WTC11 (cell line): Measurements from ENCODE around the gene ADCY5.

Source experiments
- ATF2 ChIP-seq: sonication (generic); formaldehyde crosslinking; IDR thresholded peaks from 2 replicates; pipeline ENCODE4 v1.8.1; 2022; ENCODE audit warnings: low read depth, missing genetic modification reagents, borderline replicate concordance
- CBFB ChIP-seq: sonication (generic); formaldehyde crosslinking; IDR thresholded peaks from 2 replicates; pipeline ENCODE4 v1.8.1; 2022; ENCODE audit warnings: mild to moderate bottlenecking, low read depth, missing genetic modification reagents
- CREB1 ChIP-seq: sonication (generic); formaldehyde crosslinking; IDR thresholded peaks from 2 replicates; pipeline ENCODE4 v1.8.0; 2023; ENCODE audit warnings: mild to moderate bottlenecking, missing genetic modification reagents
- CTCF ChIP-seq: fragments of 200-600 bp; IDR thresholded peaks from 2 replicates; pipeline ENCODE4 v1.8.0; 2022; ENCODE audit warnings: antibody characterized with exemption
- MAX ChIP-seq: sonication (generic); formaldehyde crosslinking; IDR thresholded peaks from 2 replicates; pipeline ENCODE4 v1.8.0; 2022; ENCODE audit warnings: mild to moderate bottlenecking, missing genetic modification reagents
- NFE2L1 ChIP-seq: sonication (generic); formaldehyde crosslinking; IDR thresholded peaks from 2 replicates; pipeline ENCODE4 v1.8.1; 2023; ENCODE audit warnings: missing genetic modification reagents
- PRRX2 ChIP-seq: fragments of 250-450 bp; sonication (Bioruptor Pico); IDR thresholded peaks from 2 replicates; pipeline ENCODE4 v1.8.0; 2021; ENCODE audit warnings: mild to moderate bottlenecking
- TCF7 ChIP-seq: sonication (generic); formaldehyde crosslinking; IDR thresholded peaks from 2 replicates; pipeline ENCODE4 v1.8.0; 2022; ENCODE audit warnings: mild to moderate bottlenecking, low read depth, missing genetic modification reagents, moderate library complexity

GRCh38 chr3:123491966-123492587, 43.2 kb upstream of the ADCY5 start:
- TF ChIP-seq CBFB (CRISPR knock-in tag) (no peak), MAX (CRISPR knock-in tag) (no peak), CREB1 (no peak), ATF2 (CRISPR knock-in tag) (no peak), CTCF (no peak), NFE2L1 (CRISPR knock-in tag) (no peak), PRRX2 (CRISPR knock-in tag) (no peak), TCF7 (CRISPR knock-in tag) (no peak)
